NCI-H2081 (cell line): ENCODE results near the gene ATG4B.
A peak's percentile ranks its signal among the peaks of the same experiment; 100 is the strongest.
"Not testable (repeated sequence)": the region's sequence is repeated elsewhere in the genome, so short reads cannot be mapped to it uniquely, and the experiment has no call there.

Experiments
- DNase-seq, 2 experiments: peaks; one replicate each; lab custom pipeline; 2025; lab: John Stamatoyannopoulos, UW

The ATG4B gene

GRCh38 chr2:241637018-241637794 is at the start of gene ATG4B, which contains the start of gene THAP4:
Gene ATG4B, plus strand, starts transcription at chr2:241637693. Its CDS starts 22 bp downstream, at chr2:241637715.
Gene THAP4, minus strand, starts transcription at chr2:241637158. Its CDS starts 141 bp downstream, at chr2:241637017.
- peak; percentile 81 to 85 for DNase-seq

- DNase-seq, result not testable (repeated sequence)
Observed at GRCh38 chr2:241589863-241590262, 47.6 kb upstream of the ATG4B start.

GRCh38 chr2:241590496-241591455 is 46.7 kb upstream of the ATG4B start:
- not testable (repeated sequence) for DNase-seq

- no peak for DNase-seq
Observed at GRCh38 chr2:241592126-241592845, 45.2 kb upstream of the ATG4B start.

- DNase-seq, result no peak
Observed at GRCh38 chr2:241593271-241593670, 44.2 kb upstream of the ATG4B start.

- no peak for DNase-seq
Observed at GRCh38 chr2:241595600-241596140, 41.8 kb upstream of the ATG4B start.

GRCh38 chr2:241597561-241597960 is 39.9 kb upstream of the ATG4B start:
- no peak for DNase-seq

- DNase-seq, result no peak
Observed at GRCh38 chr2:241598061-241598460, 39.4 kb upstream of the ATG4B start.

- peak in 1 of 2 experiments; percentile 33 for DNase-seq
Observed at GRCh38 chr2:241598487-241598886, 39.0 kb upstream of the ATG4B start.

- DNase-seq, result no peak
Observed at GRCh38 chr2:241599615-241600014, 37.9 kb upstream of the ATG4B start.

- DNase-seq, result peak in 1 of 2 experiments; percentile 5
Observed at GRCh38 chr2:241601841-241602240, 35.7 kb upstream of the ATG4B start.

GRCh38 chr2:241602720-241603119 is 34.8 kb upstream of the ATG4B start:
- no peak for DNase-seq

GRCh38 chr2:241603686-241604085 is 33.8 kb upstream of the ATG4B start:
- no peak for DNase-seq

GRCh38 chr2:241606186-241606585 is 31.3 kb upstream of the ATG4B start:
- no peak for DNase-seq

- DNase-seq, result no peak
Observed at GRCh38 chr2:241607162-241607885, 30.2 kb upstream of the ATG4B start.

GRCh38 chr2:241608881-241609280 is 28.6 kb upstream of the ATG4B start:
- DNase-seq, result no peak

- no peak for DNase-seq
Observed at GRCh38 chr2:241609859-241610793, 27.4 kb upstream of the ATG4B start.

GRCh38 chr2:241611062-241611461 is 26.4 kb upstream of the ATG4B start:
- DNase-seq, result no peak

- DNase-seq, result peak in 1 of 2 experiments; percentile 11
Observed at GRCh38 chr2:241612156-241613016, 25.1 kb upstream of the ATG4B start.
